Upper lobe of left lung (tissue), 6 donors: Measurements from ENCODE around the gene OGFOD2. TPM values are rescaled to one million over a fixed set of nuclear protein-coding genes. Genes with fewer than 3 reads are reported as not detected.
A peak's percentile ranks its signal among the peaks of the same experiment; 100 is the strongest.

Experiments
- ATAC-seq, 2 donors: fragments of 200-7000 bp; cut with Tn5 transposase; one replicate each; pipeline ENCODE4 v1.9.1; 2022; ENCODE audit warnings: mild to moderate bottlenecking in 2 of 2, moderate library complexity in 2 of 2; ENCODE audit not compliant: low FRiP score in 2 of 2
- DNase-seq, 2 donors: peaks; one replicate each; pipeline ENCODE4 v3.0.0-alpha.2; 2019 to 2020
- H3K27ac ChIP-seq, 4 donors: fragments of 200-600 bp; sonication (generic); one replicate each; pipeline ENCODE4 v1.5.1; 2016 to 2019
- H3K27me3 ChIP-seq, 4 donors: fragments of 200-600 bp; sonication (generic); one replicate each; pipeline ENCODE4 v1.5.1; 2017 to 2019
- H3K36me3 ChIP-seq, 4 donors: fragments of 200-600 bp; sonication (generic); one replicate each; pipeline ENCODE4 v1.5.1; 2016 to 2019
- H3K4me1 ChIP-seq, 4 donors: fragments of 200-600 bp; sonication (generic); one replicate each; pipeline ENCODE4 v1.5.1; 2018 to 2019
- H3K4me3 ChIP-seq, 4 donors: fragments of 200-600 bp; sonication (generic); one replicate each; pipeline ENCODE4 v1.5.1; 2017 to 2019; ENCODE audit warnings: mild to moderate bottlenecking in 2 of 4, moderate library complexity in 1 of 4
- H3K9me3 ChIP-seq, 4 donors: fragments of 200-600 bp; sonication (generic); one replicate each; pipeline ENCODE4 v1.5.1; 2018 to 2019
- EP300 ChIP-seq, 4 donors: sonication (generic); formaldehyde crosslinking; IDR thresholded peaks; one replicate each; pipeline ENCODE4 v1.5.1; 2017; ENCODE audit warnings: antibody characterized with exemption in 4 of 4, control low read depth in 2 of 4
- POLR2A ChIP-seq, 4 donors: fragments of 450-650 bp; IDR thresholded peaks; one replicate each; pipeline ENCODE4 v1.5.1; 2016 to 2017; ENCODE audit warnings: antibody characterized with exemption in 4 of 4, mild to moderate bottlenecking in 2 of 4
- POLR2AphosphoS5 ChIP-seq, 2 donors: sonication (generic); formaldehyde crosslinking; IDR thresholded peaks; one replicate each; pipeline ENCODE4 v1.5.1; 2017; ENCODE audit warnings: antibody characterized with exemption in 2 of 2
- WGBS, 2 donors: methylation state at CpG; one replicate each; pipeline ENCODE4 v1.1.5; 2017 to 2018; 5-methylcytosine and 5-hydroxymethylcytosine counted together
- total RNA-seq, 6 donors: library from RNA; depleted of rRNA in 4 of 6; stranded (reverse); fragments of >200 nt in 4 of 6; gene quantifications; one replicate each; pipeline versions ENCODE4 v1.1.0 to v1.2.1, GENCODE V29; 2016 to 2021
- TF ChIP-seq, protein P1 (sequence below), 6 experiments: fragments of 450-650 bp in 4 of 6; fragments of 200-600 bp in 2 of 6; sonication (generic) in 2 of 6; IDR thresholded peaks; one replicate each; pipeline ENCODE4 v1.5.1; 2016 to 2019; ENCODE audit warnings: antibody characterized with exemption in 6 of 6
- donor health status: DM: no; HTN: no; CAD: no; lungs with moderate emphysema.
- donor health status: DM: no; HTN: yes; CAD: no; lungs with severe emphysema.

OGFOD2 gene
- total RNA-seq, 6 donors from 2014 or later: 8.1 to 44.0 (median 17.6) TPM

DNA sequence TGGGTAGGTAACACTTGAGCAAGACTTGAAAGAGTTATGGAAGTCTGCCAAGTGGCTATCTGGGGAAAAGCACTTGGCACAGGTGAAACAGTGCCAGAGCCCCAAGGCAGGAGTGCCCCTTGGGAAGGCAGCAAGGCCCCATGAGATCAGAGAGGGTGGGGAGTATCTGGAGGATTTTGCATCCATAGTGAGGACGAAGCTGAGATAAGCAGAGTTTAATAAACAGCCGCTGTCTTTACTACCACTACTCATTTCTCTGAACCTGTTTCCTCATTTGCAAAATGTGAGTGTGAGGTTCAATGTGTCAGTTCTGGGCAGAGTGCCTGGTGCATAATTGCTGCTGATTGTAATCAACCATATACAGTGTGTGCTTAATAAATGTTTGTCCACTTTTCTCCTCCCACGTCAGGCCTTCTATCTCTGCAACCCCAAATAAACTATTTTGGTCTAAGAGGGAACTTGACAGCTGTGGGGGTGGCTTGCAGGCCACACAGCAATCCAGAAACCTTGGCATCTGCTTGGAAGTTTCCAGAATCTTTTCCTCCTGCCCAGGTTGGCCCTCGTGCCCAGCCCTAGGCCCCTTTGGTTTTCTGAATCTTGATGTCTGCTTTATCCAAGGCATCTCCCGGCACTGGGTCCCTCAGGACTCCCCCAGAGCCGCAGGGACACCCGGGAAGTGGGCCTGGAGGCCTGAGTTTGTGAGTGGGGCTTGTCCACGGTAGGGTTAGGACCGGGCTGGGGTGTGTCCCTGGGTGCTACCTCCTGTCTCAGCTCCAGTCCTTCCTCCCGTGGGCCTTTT is 13.3 kb upstream of the OGFOD2 start:
- H3K4me1 ChIP-seq: peaks cover 13 to 44% (median 27%) of the 10 kb centered on the region in 4 donors
- peak overlapping the region in 2 of 4 donors; percentile 1 to 65 for H3K27ac ChIP-seq
- no peaks in the 10 kb centered on the region for H3K9me3 ChIP-seq
- H3K27me3 ChIP-seq: no peaks in the 10 kb centered on the region
- H3K4me3 ChIP-seq: no peak overlapping the region
- TF ChIP-seq, protein P1, sequence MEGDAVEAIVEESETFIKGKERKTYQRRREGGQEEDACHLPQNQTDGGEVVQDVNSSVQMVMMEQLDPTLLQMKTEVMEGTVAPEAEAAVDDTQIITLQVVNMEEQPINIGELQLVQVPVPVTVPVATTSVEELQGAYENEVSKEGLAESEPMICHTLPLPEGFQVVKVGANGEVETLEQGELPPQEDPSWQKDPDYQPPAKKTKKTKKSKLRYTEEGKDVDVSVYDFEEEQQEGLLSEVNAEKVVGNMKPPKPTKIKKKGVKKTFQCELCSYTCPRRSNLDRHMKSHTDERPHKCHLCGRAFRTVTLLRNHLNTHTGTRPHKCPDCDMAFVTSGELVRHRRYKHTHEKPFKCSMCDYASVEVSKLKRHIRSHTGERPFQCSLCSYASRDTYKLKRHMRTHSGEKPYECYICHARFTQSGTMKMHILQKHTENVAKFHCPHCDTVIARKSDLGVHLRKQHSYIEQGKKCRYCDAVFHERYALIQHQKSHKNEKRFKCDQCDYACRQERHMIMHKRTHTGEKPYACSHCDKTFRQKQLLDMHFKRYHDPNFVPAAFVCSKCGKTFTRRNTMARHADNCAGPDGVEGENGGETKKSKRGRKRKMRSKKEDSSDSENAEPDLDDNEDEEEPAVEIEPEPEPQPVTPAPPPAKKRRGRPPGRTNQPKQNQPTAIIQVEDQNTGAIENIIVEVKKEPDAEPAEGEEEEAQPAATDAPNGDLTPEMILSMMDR (IDR thresholded peaks at IDR 0.05): no peak
- TF ChIP-seq POLR2A (IDR thresholded peaks at IDR 0.05): no peak
- no peak for TF ChIP-seq POLR2AphosphoS5 (IDR thresholded peaks at IDR 0.05)
- no peak for TF ChIP-seq EP300 (IDR thresholded peaks at IDR 0.05)
- DNase-seq (no peak), ATAC-seq (no peak)
- peaks cover 0 to 7% (median 2%) of the 10 kb centered on the region in 4 donors for H3K36me3 ChIP-seq
- WGBS, 2 donors: 55 to 69% methylated on average over 4 to 10 of the region's 10 CpGs

- H3K27me3 ChIP-seq: no peaks in the 10 kb centered on the region
- H3K4me1 ChIP-seq: peaks cover 13 to 46% (median 27%) of the 10 kb centered on the region in 4 donors
- no peak for ATAC-seq
- DNase-seq: no peak
- no peak overlapping the region for H3K4me3 ChIP-seq
- H3K27ac ChIP-seq: no peak overlapping the region
- no peak for TF ChIP-seq POLR2A (IDR thresholded peaks at IDR 0.05)
- TF ChIP-seq, protein P1 (IDR thresholded peaks at IDR 0.05): no peak
- TF ChIP-seq EP300 (IDR thresholded peaks at IDR 0.05): no peak
- TF ChIP-seq POLR2AphosphoS5 (IDR thresholded peaks at IDR 0.05): no peak
- WGBS, 2 donors: 47% methylated on average over 5 of the region's 8 CpGs; no CpG with 5 or more reads in 1 of the 2 donors
- H3K36me3 ChIP-seq: peaks cover 0 to 7% (median 2%) of the 10 kb centered on the region in 4 donors
- no peaks in the 10 kb centered on the region for H3K9me3 ChIP-seq
Observed at GRCh38 chr12:122963941-122964265, 11.1 kb upstream of the OGFOD2 start.

GRCh38 chr12:122964439-122965257 is 10.4 kb upstream of the OGFOD2 start:
- H3K4me1 ChIP-seq: peaks cover 14 to 46% (median 27%) of the 10 kb centered on the region in 4 donors
- no peaks in the 10 kb centered on the region for H3K9me3 ChIP-seq
- no peak overlapping the region for H3K27ac ChIP-seq
- H3K4me3 ChIP-seq: no peak overlapping the region
- no peaks in the 10 kb centered on the region for H3K27me3 ChIP-seq
- peaks cover 0 to 3% (median under 1%) of the 10 kb centered on the region in 4 donors for H3K36me3 ChIP-seq
- WGBS, 2 donors: 88 to 93% methylated on average over 17 to 19 of the region's 19 CpGs
- DNase-seq: no peak
- ATAC-seq: no peak
- TF ChIP-seq POLR2AphosphoS5 (IDR thresholded peaks at IDR 0.05): no peak
- no peak for TF ChIP-seq EP300 (IDR thresholded peaks at IDR 0.05)
- TF ChIP-seq POLR2A (IDR thresholded peaks at IDR 0.05): no peak
- TF ChIP-seq, protein P1 (IDR thresholded peaks at IDR 0.05): no peak

GRCh38 chr12:122965321-122965751 is 9.7 kb upstream of the OGFOD2 start:
- H3K27me3 ChIP-seq: no peaks in the 10 kb centered on the region
- H3K27ac ChIP-seq: no peak overlapping the region
- DNase-seq: no peak
- peak overlapping the region in 3 of 4 donors; percentile 53 to 70 (median 59) for H3K4me3 ChIP-seq
- ATAC-seq: no peak
- no peaks in the 10 kb centered on the region for H3K36me3 ChIP-seq
- 55 to 65% methylated on average over 5 to 11 of the region's 12 CpGs for WGBS, 2 donors
- no peaks in the 10 kb centered on the region for H3K9me3 ChIP-seq
- peaks cover 15 to 46% (median 27%) of the 10 kb centered on the region in 4 donors for H3K4me1 ChIP-seq
- TF ChIP-seq POLR2A (IDR thresholded peaks at IDR 0.05): no peak
- no peak for TF ChIP-seq EP300 (IDR thresholded peaks at IDR 0.05)
- no peak for TF ChIP-seq POLR2AphosphoS5 (IDR thresholded peaks at IDR 0.05)
- TF ChIP-seq, protein P1 (IDR thresholded peaks at IDR 0.05): no peak
